ENCODE results near the gene CTNNAL1.

DNA sequence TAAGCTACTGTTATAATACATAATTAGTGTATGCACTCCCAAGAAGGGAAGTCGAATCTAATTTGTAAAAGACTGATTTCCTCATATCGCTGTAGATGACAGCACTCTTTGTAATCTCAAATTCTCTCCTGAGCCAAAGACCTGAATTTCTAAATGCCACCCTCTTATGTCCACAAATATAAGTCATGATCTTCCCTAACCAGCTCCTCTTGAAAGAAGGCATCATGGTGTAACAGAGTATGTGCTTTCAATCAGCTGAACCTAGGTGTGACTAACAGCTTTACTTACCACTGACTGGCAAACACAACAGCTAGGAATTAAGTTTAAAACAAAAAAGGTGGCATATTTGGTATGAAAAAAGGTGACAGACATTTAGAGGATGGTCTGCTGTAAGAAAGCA lies 34.0 kb upstream of the CTNNAL1 start:
- no peak for TF ChIP-seq CTCF (IDR thresholded peaks at IDR 0.05)
- TF ChIP-seq POLR2A (IDR thresholded peaks at IDR 0.05) = no peak

All from testis (tissue), 2 donors.